Parathyroid adenoma (tissue), 2 donors: ENCODE measurements around the gene TMEM79.
"Not testable (repeated sequence)": the region's sequence is repeated elsewhere in the genome, so short reads cannot be mapped to it uniquely, and the experiment has no call there.

Experiments used
- H2AFZ ChIP-seq: fragments of 300-600 bp; sonication (generic); one replicate; pipeline ENCODE4 v1.7.0; 2017; ENCODE audit warnings: antibody characterized with exemption, mild to moderate bottlenecking
- H3K27ac ChIP-seq: fragments of 300-600 bp; sonication (generic); one replicate; pipeline ENCODE4 v1.7.0; 2017
- H3K27me3 ChIP-seq: fragments of 300-600 bp; sonication (generic); one replicate; pipeline ENCODE4 v1.7.0; 2017; ENCODE audit warnings: low read length; ENCODE audit not compliant: control insufficient read depth, insufficient read depth
- H3K36me3 ChIP-seq: fragments of 300-600 bp; sonication (generic); one replicate; pipeline ENCODE4 v1.7.0; 2017; ENCODE audit warnings: low read length; ENCODE audit not compliant: control insufficient read depth, insufficient read depth
- H3K4me1 ChIP-seq: fragments of 300-600 bp; sonication (generic); one replicate; pipeline ENCODE4 v1.7.0; 2017; ENCODE audit warnings: control low read depth
- H3K4me2 ChIP-seq: fragments of 300-600 bp; sonication (generic); one replicate; pipeline ENCODE4 v1.7.0; 2017; ENCODE audit warnings: low read length
- H3K4me3 ChIP-seq: fragments of 300-600 bp; sonication (generic); one replicate; pipeline ENCODE4 v1.7.0; 2017; ENCODE audit warnings: low read depth, low read length
- H3K79me2 ChIP-seq: fragments of 300-600 bp; sonication (generic); one replicate; pipeline ENCODE4 v1.7.0; 2017; ENCODE audit warnings: control low read depth
- H3K9ac ChIP-seq: fragments of 300-600 bp; sonication (generic); one replicate; pipeline ENCODE4 v1.7.0; 2017; ENCODE audit warnings: mild to moderate bottlenecking
- H3K9me3 ChIP-seq: fragments of 300-600 bp; sonication (generic); one replicate; pipeline ENCODE4 v1.7.0; 2017; ENCODE audit warnings: low read length; ENCODE audit not compliant: control insufficient read depth
- TF ChIP-seq, protein P1 (sequence below): fragments of 300-600 bp; sonication (generic); IDR thresholded peaks from one replicate; pipeline ENCODE4 v1.7.0; 2017; ENCODE audit warnings: antibody characterized with exemption, mild to moderate bottlenecking
- donor health status: primary hyperparathyroidism.

Gene TMEM79

DNA sequence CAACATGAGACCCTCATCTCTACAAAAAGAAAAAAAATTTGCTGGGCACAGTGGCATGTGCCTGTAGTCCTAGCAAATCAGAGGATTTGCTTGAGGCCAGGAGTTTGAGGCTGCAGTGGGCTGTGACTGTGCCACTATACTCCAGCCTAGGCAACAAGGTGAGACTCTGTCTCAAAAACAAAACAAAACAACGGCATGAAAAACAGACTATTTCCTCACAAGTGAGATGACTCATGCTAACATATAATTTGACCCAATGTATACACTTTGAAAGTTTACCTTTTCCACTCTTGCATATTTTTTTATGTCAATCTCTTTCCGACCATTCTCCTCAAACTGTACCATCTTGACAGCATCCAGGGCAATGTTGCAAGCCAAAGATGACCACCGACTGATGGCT, 36.4 kb downstream of the TMEM79 start:
- no peak overlapping the region for H2AFZ ChIP-seq
- no peak overlapping the region for H3K9ac ChIP-seq
- TF ChIP-seq, protein P1, sequence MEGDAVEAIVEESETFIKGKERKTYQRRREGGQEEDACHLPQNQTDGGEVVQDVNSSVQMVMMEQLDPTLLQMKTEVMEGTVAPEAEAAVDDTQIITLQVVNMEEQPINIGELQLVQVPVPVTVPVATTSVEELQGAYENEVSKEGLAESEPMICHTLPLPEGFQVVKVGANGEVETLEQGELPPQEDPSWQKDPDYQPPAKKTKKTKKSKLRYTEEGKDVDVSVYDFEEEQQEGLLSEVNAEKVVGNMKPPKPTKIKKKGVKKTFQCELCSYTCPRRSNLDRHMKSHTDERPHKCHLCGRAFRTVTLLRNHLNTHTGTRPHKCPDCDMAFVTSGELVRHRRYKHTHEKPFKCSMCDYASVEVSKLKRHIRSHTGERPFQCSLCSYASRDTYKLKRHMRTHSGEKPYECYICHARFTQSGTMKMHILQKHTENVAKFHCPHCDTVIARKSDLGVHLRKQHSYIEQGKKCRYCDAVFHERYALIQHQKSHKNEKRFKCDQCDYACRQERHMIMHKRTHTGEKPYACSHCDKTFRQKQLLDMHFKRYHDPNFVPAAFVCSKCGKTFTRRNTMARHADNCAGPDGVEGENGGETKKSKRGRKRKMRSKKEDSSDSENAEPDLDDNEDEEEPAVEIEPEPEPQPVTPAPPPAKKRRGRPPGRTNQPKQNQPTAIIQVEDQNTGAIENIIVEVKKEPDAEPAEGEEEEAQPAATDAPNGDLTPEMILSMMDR: no peak
- no peaks in the 10 kb centered on the region for H3K36me3 ChIP-seq
- no peak overlapping the region for H3K27ac ChIP-seq
- no peak overlapping the region for H3K4me2 ChIP-seq
- H3K4me1 ChIP-seq: no peaks in the 10 kb centered on the region
- no peaks in the 10 kb centered on the region for H3K9me3 ChIP-seq
- no peak overlapping the region for H3K4me3 ChIP-seq
- H3K79me2 ChIP-seq: no peaks in the 10 kb centered on the region
- H3K27me3 ChIP-seq: no peaks in the 10 kb centered on the region

DNA sequence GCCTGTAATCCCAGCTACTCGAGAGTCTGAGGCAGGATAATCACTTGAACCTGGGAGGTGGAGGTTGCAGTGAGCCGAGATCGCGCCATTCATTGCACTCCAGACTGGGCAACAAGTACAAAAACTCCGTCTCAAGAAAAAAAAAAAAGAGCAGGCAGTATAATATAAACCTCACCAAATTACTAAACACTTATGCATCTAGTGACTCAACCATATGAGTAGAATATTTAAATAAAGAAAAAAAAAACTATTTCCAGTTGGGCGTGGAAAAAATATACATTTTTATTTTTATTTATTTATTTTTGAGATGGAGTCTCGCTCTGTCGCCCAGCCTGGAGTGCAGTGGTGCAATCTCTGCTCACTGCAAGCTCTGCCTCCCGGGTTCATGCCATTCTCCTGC, 39.1 kb downstream of the TMEM79 start:
- not testable (repeated sequence) for H3K9ac ChIP-seq, H3K27me3 ChIP-seq, H3K4me1 ChIP-seq, H3K4me2 ChIP-seq, H2AFZ ChIP-seq, H3K79me2 ChIP-seq, H3K9me3 ChIP-seq, H3K4me3 ChIP-seq, H3K27ac ChIP-seq, H3K36me3 ChIP-seq

DNA sequence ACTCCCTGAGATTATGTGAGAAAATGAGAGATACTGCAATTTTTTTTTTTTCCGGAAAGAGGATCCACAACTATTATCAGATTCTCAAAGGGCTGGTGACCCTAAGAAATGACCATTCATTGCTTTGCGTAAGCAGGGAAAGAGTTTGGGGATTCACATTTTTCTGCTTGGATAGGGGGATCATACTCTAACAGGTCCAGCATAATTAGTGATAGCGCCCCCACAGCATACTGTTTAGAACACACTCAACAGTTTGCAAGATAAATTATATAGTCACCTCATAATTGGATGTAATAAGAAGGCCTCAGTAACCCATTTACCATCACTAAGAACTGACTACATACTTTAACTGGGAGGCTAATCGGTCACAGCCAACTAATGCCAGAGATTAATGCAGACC, 52.1 kb downstream of the TMEM79 start:
- no peak overlapping the region for H2AFZ ChIP-seq
- H3K4me3 ChIP-seq: no peak overlapping the region
- H3K9ac ChIP-seq: no peak overlapping the region
- H3K4me2 ChIP-seq: no peak overlapping the region
- H3K79me2 ChIP-seq: peaks cover 13% of the 10 kb centered on the region
- no peak overlapping the region for H3K27ac ChIP-seq
- no peaks in the 10 kb centered on the region for H3K9me3 ChIP-seq
- H3K4me1 ChIP-seq: no peaks in the 10 kb centered on the region
- no peaks in the 10 kb centered on the region for H3K36me3 ChIP-seq
- no peaks in the 10 kb centered on the region for H3K27me3 ChIP-seq
- TF ChIP-seq, protein P1: no peak

DNA sequence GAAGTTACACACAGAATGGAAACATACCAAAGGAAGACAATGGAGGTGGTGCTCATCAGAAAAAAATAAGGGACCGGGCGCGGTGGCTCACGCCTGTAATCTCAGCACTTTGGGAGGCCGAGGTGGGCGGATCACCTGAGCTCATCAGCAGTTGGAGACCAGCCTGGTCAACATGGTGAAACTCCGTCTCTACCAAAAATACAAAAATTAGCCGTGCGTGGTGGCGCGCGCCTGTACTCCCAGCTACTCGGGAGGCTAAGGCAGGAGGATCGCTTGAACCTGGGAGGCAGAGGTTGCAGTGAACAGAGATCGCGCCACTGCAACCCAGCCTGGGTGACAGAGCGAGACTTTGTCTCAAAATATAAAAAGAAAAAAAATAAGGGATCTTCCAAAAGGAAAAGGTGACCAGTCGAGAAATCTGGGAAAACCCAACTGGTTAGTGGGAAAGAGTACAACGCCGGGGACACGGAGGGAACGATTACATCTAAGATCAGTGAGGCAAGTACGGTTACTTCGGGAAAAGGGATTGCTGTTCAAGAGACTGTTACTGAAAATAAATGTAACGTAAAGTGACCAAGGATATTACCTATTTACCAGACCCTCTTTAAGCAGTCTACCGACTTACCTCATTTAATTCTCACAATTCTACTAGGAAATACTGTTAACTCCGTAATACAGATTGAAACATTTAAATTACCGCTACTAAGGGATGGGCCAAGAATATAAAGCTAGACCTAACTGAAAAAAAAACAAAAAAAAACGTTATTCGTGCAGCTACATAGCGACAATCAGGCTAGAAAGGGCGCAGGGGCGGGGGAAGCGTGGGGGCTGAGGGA, 53.1 kb downstream of the TMEM79 start:
- peak overlapping the region; percentile 96 for H3K4me3 ChIP-seq
- TF ChIP-seq, protein P1: no peak

DNA sequence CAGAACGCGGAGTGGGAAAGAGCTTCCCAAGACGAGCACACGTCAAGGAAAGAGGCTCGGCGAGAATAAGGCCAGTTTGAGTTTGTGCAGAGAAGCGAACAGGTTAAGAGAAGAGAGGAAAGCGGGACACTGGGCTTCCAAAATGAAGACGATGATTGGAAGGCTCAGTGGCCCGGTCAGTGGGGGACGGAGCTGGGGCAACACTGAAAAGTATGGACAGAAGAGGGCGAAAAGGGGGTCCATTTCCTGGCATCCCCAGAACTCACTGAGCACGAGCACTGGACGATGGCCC, 53.7 kb downstream of the TMEM79 start:
- TF ChIP-seq, protein P1: no peak
- Histone ChIP-seq H3K27me3 (no peaks in the 10 kb centered on the region), H3K4me1 (no peaks in the 10 kb centered on the region), H2AFZ (peak overlapping the region; percentile 56), H3K79me2 (peaks cover 13% of the 10 kb centered on the region), H3K4me2 (peak overlapping the region; percentile 75), H3K9me3 (no peaks in the 10 kb centered on the region), H3K4me3 (peak overlapping the region; percentile 96), H3K27ac (peak overlapping the region; percentile 41), H3K36me3 (no peaks in the 10 kb centered on the region), H3K9ac (peak overlapping the region; percentile 19)

More for the DNA sequence above, 53.1 kb downstream of the TMEM79 start:
- no peaks in the 10 kb centered on the region for H3K9me3 ChIP-seq
- H3K36me3 ChIP-seq: no peaks in the 10 kb centered on the region
- peak overlapping the region; percentile 75 for H3K4me2 ChIP-seq
- H3K79me2 ChIP-seq: peaks cover 13% of the 10 kb centered on the region
- H2AFZ ChIP-seq: peak overlapping the region; percentile 56
- H3K27me3 ChIP-seq: no peaks in the 10 kb centered on the region
- peak overlapping the region; percentile 19 for H3K9ac ChIP-seq
- no peaks in the 10 kb centered on the region for H3K4me1 ChIP-seq
- H3K27ac ChIP-seq: peak overlapping the region; percentile 41
